B cell (primary cell): ENCODE data around the gene NIPAL3. TPM values are rescaled to one million over a fixed set of nuclear protein-coding genes. Genes with fewer than 3 reads are reported as not detected.

ENCODE experiments used
- ATAC-seq: fragments of 200-7000 bp; cut with Tn5 transposase; one replicate; pipeline ENCODE4 v1.10.0; 2021; ENCODE audit warnings: low read depth, mild to moderate bottlenecking, moderate number of reproducible peaks, moderate library complexity
- CTCF ChIA-PET: fragments of 350-600 bp; sonication (Branson Sonifier 250); formaldehyde crosslinking; loops from one replicate; lab custom pipeline; 2021; ENCODE audit warnings: antibody characterized with exemption, inconsistent platforms; lab: Charles Lee
- POLR2A ChIA-PET: fragments of 350-600 bp; sonication (Branson Sonifier 250); formaldehyde crosslinking; loops from one replicate; lab custom pipeline; 2021; ENCODE audit warnings: antibody characterized with exemption; lab: Charles Lee
- DNase-seq: peaks from one replicate; pipeline ENCODE4 v3.0.0; 2013
- H2AFZ ChIP-seq: 2 replicates; pipeline ENCODE4 v1.6.1; 2012; ENCODE audit warnings: mild to moderate bottlenecking, low read depth, low read length; ENCODE audit not compliant: insufficient read depth, poor library complexity, severe bottlenecking
- H3K27ac ChIP-seq, 2 donors: 1 replicate in 1 of 2; 2 replicates in 1 of 2; pipeline ENCODE4 v1.5.1; 2012 to 2013; ENCODE audit warnings: low read length in 2 of 2, mild to moderate bottlenecking in 2 of 2, moderate library complexity in 1 of 2
- H3K27me3 ChIP-seq, 4 experiments: fragments of 200-600 bp in 1 of 4; sonication (generic) in 1 of 4; replicated peaks in 1 of 4; 1 replicate in 2 of 4; 2 replicates in 2 of 4; pipeline versions ENCODE4 v1.6.1 to v1.7.0; 2013 to 2016; ENCODE audit warnings: low read length in 3 of 4, mild to moderate bottlenecking in 2 of 4, mixed read lengths in 1 of 4, moderate library complexity in 1 of 4; ENCODE audit not compliant: insufficient read depth in 4 of 4, control insufficient read depth in 3 of 4; ENCODE audit errors: control extremely low read depth in 1 of 4
- H3K36me3 ChIP-seq, 2 experiments: replicated peaks in 1 of 2; 1 replicate in 1 of 2; 2 replicates in 1 of 2; pipeline versions ENCODE4 v1.6.1 to v1.7.1; 2013; ENCODE audit warnings: low read length in 1 of 2; ENCODE audit not compliant: insufficient read depth in 2 of 2, control insufficient read depth in 1 of 2; ENCODE audit errors: control extremely low read depth in 1 of 2, extremely low read depth in 1 of 2
- H3K4me1 ChIP-seq, 2 donors: fragments of 200-600 bp in 1 of 2; sonication (generic) in 1 of 2; 1 replicate in 1 of 2; 2 replicates in 1 of 2; pipeline versions ENCODE4 v1.5.1 to v1.6.1; 2013 to 2017; ENCODE audit warnings: low read length in 2 of 2; ENCODE audit not compliant: control insufficient read depth in 2 of 2, insufficient read depth in 2 of 2
- H3K4me2 ChIP-seq: replicated peaks from 2 replicates; pipeline ENCODE3; 2012; ENCODE audit warnings: mild to moderate bottlenecking, low read depth, low read length; ENCODE audit not compliant: poor library complexity, severe bottlenecking
- H3K4me3 ChIP-seq, 5 experiments: fragments of 200-600 bp in 1 of 5; sonication (generic) in 1 of 5; 1 replicate in 3 of 5; 2 replicates in 2 of 5; pipeline versions ENCODE4 v1.5.1 to v1.7.0; 2011 to 2016; ENCODE audit warnings: low read length in 4 of 5, mild to moderate bottlenecking in 4 of 5, low read depth in 2 of 5, control low read depth in 1 of 5, moderate library complexity in 1 of 5; ENCODE audit not compliant: insufficient read depth in 1 of 5; ENCODE audit errors: control extremely low read depth in 1 of 5, extremely low read depth in 1 of 5
- H3K79me2 ChIP-seq: fragments of 200-600 bp; sonication (generic); one replicate; pipeline ENCODE4 v1.6.0; 2016; ENCODE audit warnings: low read length; ENCODE audit not compliant: control insufficient read depth, insufficient read depth
- H3K9ac ChIP-seq: fragments of 200-600 bp; sonication (generic); 2 replicates; pipeline ENCODE4 v1.6.1; 2017; ENCODE audit warnings: mild to moderate bottlenecking, low read length, moderate library complexity
- H3K9me3 ChIP-seq, 3 donors: one replicate each; pipeline versions ENCODE4 v1.6.1 to v1.7.1; 2013; ENCODE audit warnings: low read length in 2 of 3; ENCODE audit not compliant: control insufficient read depth in 2 of 3, insufficient read depth in 1 of 3; ENCODE audit errors: control extremely low read depth in 1 of 3
- H4K20me1 ChIP-seq: 2 replicates; pipeline ENCODE4 v1.6.0; 2012; ENCODE audit warnings: mild to moderate bottlenecking, low read length; ENCODE audit not compliant: insufficient read depth, control insufficient read depth, poor library complexity, severe bottlenecking
- H3K27ac Mint-ChIP-seq: one replicate; pipeline ENCODE4 v1.8.0; 2021; ENCODE audit warnings: mixed read lengths
- H3K27me3 Mint-ChIP-seq: one replicate; pipeline ENCODE4 v1.8.0; 2021; ENCODE audit warnings: mixed read lengths
- H3K4me1 Mint-ChIP-seq: one replicate; pipeline ENCODE4 v1.8.0; 2021; ENCODE audit warnings: mixed read lengths
- H3K4me3 Mint-ChIP-seq: one replicate; pipeline ENCODE4 v1.8.0; 2021; ENCODE audit warnings: mixed read lengths
- H3K9me3 Mint-ChIP-seq: one replicate; pipeline ENCODE4 v1.8.0; 2022; ENCODE audit warnings: mixed read lengths; ENCODE audit not compliant: insufficient read depth
- CTCF ChIP-seq: fragments of 200-600 bp; IDR thresholded peaks from one replicate; pipeline ENCODE4 v1.8.0; 2022; ENCODE audit warnings: antibody characterized with exemption, mild to moderate bottlenecking
- EZH2 ChIP-seq: IDR thresholded peaks from 2 replicates; pipeline ENCODE4 v1.6.1; 2012; ENCODE audit warnings: borderline replicate concordance, low read depth, mild to moderate bottlenecking, moderate library complexity, low read length; ENCODE audit not compliant: insufficient read depth, poor library complexity, severe bottlenecking
- WGBS: methylation state at CpG from one replicate; pipeline ENCODE4 v1.1.5; 2013; ENCODE audit warnings: missing lambda C conversion rate; ENCODE audit not compliant: insufficient coverage; 5-methylcytosine and 5-hydroxymethylcytosine counted together
- intact Hi-C: fragments of 100-400 bp; cut with micrococcal nuclease; formaldehyde crosslinking; loops from one replicate; pipeline ENCODE4 v1.10.0; 2022
- polyA plus RNA-seq: library from polyadenylated mRNA; depleted of rRNA; stranded (reverse); fragments of >200 nt; gene quantifications from 2 replicates; pipeline ENCODE4 v1.2.3, GENCODE V29; 2012
- total RNA-seq, 2 donors: library from RNA; stranded (reverse); fragments of 120-200 nt in 1 of 2; gene quantifications; 1 replicate in 1 of 2; 2 replicates in 1 of 2; pipeline versions ENCODE4 v1.2.3 to v1.2.4, GENCODE V29; 2013 to 2022

NIPAL3 gene
- total and polyA plus RNA-seq, 2 donors (not counting 1 experiment from before 2014, with no cell fraction given) = 23.8 to 31.6 TPM

GRCh38 chr1:24385160-24385940 is 30.3 kb upstream of the NIPAL3 start:
- DNase-seq (no peak), ATAC-seq (no peak)
- H3K9ac ChIP-seq = no peak overlapping the region
- no peaks in the 10 kb centered on the region for H4K20me1 ChIP-seq
- CTCF ChIA-PET = interaction anchor here (1.0 to 8.0 kb wide), 7 partner anchors 30 to 469 kb away, joined by 3 to 98 read pairs (median 5); partner anchors contain the start of gene NIPAL3
- H3K27me3 Mint-ChIP-seq = no peaks in the 10 kb centered on the region
- peaks cover 28% of the 10 kb centered on the region for H3K4me1 Mint-ChIP-seq
- no peaks in the 10 kb centered on the region for H3K27me3 ChIP-seq
- H3K4me1 ChIP-seq = peaks cover 12 to 29% of the 10 kb centered on the region in 2 donors
- no peak overlapping the region for H2AFZ ChIP-seq
- intact Hi-C loops = no loop called here
- no peak overlapping the region for H3K27ac ChIP-seq
- H3K9me3 Mint-ChIP-seq = no peaks in the 10 kb centered on the region
- no peak overlapping the region for H3K4me3 ChIP-seq
- WGBS = 82% methylated on average over 10 of the region's 12 CpGs
- H3K27ac Mint-ChIP-seq = peak overlapping the region; percentile 41
- peak; percentile 43 for TF ChIP-seq CTCF
- TF ChIP-seq EZH2 = no peak
- peak overlapping the region; percentile 14 for H3K4me3 Mint-ChIP-seq
- no peaks in the 10 kb centered on the region for H3K79me2 ChIP-seq
- peaks cover 0 to 2% of the 10 kb centered on the region in 2 experiments for H3K36me3 ChIP-seq
- no peaks in the 10 kb centered on the region for H3K9me3 ChIP-seq
- H3K4me2 ChIP-seq = peak overlapping the region; percentile 56
- POLR2A ChIA-PET = no interaction called here

GRCh38 chr1:24386241-24386640 is 29.4 kb upstream of the NIPAL3 start:
- no peak overlapping the region for H3K27ac Mint-ChIP-seq
- 92% methylated on average over 9 of the region's 9 CpGs for WGBS
- Histone ChIP-seq H3K9me3 (no peaks in the 10 kb centered on the region), H3K4me2 (no peak overlapping the region), H3K4me1 (peaks cover 13 to 33% of the 10 kb centered on the region in 2 donors), H3K9ac (no peak overlapping the region), H4K20me1 (no peaks in the 10 kb centered on the region), H3K27me3 (no peaks in the 10 kb centered on the region), H3K27ac (no peak overlapping the region), H3K36me3 (peaks cover 0 to 2% of the 10 kb centered on the region in 2 experiments), H2AFZ (no peak overlapping the region), H3K79me2 (no peaks in the 10 kb centered on the region), H3K4me3 (no peak overlapping the region)
- TF ChIP-seq CTCF (no peak), EZH2 (no peak)
- intact Hi-C loops = no loop called here
- ATAC-seq (no peak), DNase-seq (no peak)
- ChIA-PET POLR2A (no interaction called here), CTCF (interaction anchor here (1.2 to 8.0 kb wide), 6 partner anchors 29 to 238 kb away, joined by 3 to 98 read pairs (median 6); partner anchors contain the start of gene NIPAL3)
- H3K27me3 Mint-ChIP-seq = no peaks in the 10 kb centered on the region
- H3K4me3 Mint-ChIP-seq = no peak overlapping the region
- H3K4me1 Mint-ChIP-seq = peaks cover 29% of the 10 kb centered on the region
- H3K9me3 Mint-ChIP-seq = no peaks in the 10 kb centered on the region
